CD4-positive, alpha-beta T cell treated with Interleukin-17A for 4 hours (primary cell): ENCODE measurements around the gene SLC6A18.

Experiments used
- DNase-seq: peaks from one replicate; pipeline ENCODE4 v3.0.0-alpha.2; 2020; ENCODE audit warnings: mixed read lengths

Gene SLC6A18

GRCh38 chr5:1187234-1187949 is 37.8 kb upstream of the SLC6A18 start:
- DNase-seq = no peak

- no peak for DNase-seq
Observed at GRCh38 chr5:1187950-1188334, 37.2 kb upstream of the SLC6A18 start.

DNA sequence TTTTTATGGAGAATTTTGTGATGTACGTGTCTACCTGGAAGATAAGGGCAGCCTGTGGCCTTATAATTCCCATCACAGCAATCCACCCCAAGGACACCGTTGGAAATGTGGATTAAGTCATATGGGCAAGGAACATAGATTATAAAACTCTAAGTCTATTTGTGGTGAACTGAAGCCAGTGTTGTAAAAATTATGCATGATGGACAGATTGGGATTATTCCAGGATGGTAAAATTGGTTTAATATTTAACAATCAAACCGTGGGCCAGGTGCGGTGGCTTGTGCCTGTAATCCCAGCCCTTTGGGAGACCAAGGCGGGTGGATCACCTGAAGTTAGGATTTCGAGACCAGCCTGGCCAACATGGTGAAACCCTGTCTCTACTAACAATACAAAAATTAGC is 36.7 kb upstream of the SLC6A18 start:
- DNase-seq = no peak

- DNase-seq = no peak
Observed at GRCh38 chr5:1189269-1189668, 35.9 kb upstream of the SLC6A18 start.

DNA sequence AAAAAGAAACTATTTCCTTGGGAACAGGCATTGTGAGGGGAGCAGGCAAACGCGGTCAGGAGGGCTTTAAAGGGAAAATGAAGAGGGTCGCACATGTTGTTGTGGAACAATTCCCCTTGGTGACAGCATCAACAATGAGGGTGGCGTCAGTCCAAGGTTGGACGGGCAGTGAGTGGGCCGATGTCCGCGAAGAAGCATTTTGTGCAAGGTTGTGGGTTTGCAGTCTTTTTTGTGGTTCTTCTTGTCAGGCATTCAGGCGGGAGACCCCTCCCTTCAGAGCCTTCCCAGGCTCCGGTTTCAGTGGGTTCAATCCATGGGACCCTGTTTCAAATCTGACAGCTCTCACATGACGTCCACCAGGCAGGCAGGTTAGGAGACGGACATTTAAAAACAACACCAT is 34.9 kb upstream of the SLC6A18 start:
- DNase-seq = no peak

DNA sequence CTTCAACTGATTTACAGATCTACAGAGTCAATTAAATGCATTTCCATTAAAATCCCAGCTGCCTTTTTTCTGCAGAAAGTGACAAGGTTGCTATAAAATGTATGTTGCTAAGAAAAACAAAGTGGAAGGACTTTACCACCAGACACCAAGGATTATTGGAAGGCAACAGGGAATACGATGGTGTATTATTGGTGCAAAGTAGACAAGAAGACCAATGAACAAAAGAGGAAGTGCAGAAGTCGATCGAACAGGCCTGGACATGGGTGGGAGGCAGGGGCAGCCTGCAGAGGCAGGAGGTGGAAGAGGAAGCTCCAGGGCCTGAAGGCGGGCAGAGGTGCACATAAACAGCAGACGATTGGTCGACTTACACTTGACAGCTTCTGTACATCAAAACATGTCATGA is 34.3 kb upstream of the SLC6A18 start:
- no peak for DNase-seq

GRCh38 chr5:1192971-1193590 is 32.1 kb upstream of the SLC6A18 start:
- no peak for DNase-seq

DNA sequence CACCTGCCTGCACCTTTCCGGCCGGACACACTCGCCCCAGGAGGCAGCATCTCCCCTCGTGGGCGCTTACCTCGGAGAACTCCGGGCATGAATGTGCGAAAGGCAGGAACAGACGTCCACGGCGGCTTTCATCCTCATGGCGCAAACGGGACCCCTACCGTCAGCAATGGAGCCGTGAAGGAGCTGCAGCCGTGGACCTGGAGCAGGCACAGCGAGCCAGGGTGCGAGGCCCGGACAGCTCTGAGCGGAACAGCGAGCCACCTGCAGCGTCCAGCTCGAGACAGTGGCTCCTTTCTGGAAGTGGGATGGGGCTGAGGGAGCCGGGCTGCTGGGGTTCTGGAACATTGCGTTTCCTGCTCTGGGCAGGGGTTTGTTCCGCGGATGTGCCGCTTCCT is 31.6 kb upstream of the SLC6A18 start:
- DNase-seq = no peak

DNA sequence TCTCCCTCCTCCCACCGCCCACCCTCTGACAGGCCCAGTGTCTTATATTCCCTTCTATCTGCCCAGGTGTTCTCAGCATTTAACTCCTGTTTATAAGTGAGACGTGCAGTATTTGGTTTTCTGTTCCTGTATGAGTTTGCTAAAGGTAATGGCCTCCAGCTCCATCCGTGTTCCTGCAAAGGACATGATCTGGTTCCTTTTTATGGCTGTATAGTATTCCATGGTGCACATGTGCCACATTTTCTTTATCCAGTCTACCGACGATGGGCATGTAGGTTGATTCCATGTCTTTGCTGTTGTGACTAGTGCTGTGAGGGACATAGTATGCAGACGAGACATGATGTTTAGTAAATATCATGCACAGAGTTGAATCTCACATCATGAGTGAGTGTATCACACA is 30.8 kb upstream of the SLC6A18 start:
- no peak for DNase-seq

- DNase-seq = no peak
Observed at GRCh38 chr5:1195439-1195838, 29.7 kb upstream of the SLC6A18 start.

- DNase-seq = no peak
Observed at GRCh38 chr5:1195916-1196315, 29.3 kb upstream of the SLC6A18 start.

GRCh38 chr5:1196562-1196961 is 28.6 kb upstream of the SLC6A18 start:
- DNase-seq = no peak

- DNase-seq = no peak
Observed at GRCh38 chr5:1197876-1198666, 27.1 kb upstream of the SLC6A18 start.

- DNase-seq = no peak
Observed at GRCh38 chr5:1199340-1199648, 25.9 kb upstream of the SLC6A18 start.

- DNase-seq = no peak
Observed at GRCh38 chr5:1199649-1200494, 25.3 kb upstream of the SLC6A18 start.

DNA sequence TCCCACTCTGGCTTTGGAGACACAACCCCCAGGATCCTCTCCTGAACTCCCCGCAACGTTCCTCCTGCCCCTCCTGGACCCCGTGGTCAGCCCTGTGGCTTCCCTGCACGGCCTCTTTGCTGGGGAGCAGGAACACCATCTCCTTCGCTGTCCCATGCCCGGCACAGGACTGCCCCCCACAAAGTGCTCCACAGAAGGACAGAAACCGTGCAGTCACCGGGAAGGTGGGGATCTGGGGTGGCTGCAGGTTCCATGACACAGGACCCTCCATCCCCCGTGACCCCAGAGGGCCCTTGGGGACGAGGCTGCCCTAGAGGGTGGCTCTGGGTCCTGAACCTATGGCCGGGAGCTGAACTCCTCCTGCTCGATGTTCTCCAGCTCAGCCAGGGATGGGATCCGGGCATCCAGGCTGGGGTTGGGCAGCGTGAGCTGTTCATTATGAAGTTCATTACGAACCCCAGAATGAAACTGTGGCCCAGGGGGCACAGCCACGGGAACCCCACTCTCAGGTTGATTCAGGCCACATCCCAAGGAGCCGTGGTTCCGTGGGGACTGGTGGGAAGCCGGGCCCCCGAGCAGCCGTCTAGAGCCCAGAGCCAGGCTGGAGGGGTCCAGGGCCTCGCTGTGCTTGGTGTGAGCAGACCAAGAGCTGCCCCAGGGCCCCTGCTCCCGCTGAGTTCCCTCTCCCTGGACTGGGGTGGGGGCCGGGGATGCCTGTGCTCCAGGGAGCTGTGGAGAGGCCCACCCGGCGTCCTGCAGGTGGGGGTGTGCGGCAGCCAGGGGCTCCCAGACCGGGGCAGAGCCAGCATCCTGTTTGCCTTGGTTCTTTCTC is 24.5 kb upstream of the SLC6A18 start:
- DNase-seq = no peak

DNA sequence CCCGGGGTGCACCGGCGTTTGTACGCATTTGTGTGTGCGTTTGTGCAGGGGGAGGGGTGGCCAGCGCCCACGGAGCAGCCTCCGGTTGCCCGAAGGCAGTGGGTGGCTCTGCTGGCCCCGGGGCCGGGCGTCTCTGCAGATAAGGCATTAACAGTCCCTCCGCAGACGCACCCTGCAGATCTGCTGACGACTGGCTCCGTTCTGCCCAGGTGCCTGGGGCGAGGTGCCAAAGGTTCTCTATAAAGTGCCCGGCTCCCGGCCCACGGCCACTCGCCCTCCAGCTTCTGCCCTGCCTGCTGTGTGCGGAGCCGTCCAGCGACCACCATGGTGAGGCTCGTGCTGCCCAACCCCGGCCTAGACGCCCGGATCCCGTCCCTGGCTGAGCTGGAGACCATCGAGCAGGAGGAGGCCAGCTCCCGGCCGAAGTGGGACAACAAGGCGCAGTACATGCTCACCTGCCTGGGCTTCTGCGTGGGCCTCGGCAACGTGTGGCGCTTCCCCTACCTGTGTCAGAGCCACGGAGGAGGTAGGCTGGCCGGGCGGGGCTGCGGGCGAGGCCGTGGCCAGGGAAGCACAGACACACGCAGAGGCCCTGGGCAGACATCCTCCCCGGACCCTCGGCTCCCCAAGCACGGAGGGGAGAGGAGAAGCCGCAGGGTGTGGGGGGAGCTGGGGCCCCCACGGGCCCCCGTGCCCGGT is 23.7 kb upstream of the SLC6A18 start, which contains the start of gene SLC6A19:
Gene SLC6A19, plus strand, starts transcription at position 269 of the 699 bp plus-strand sequence. Its CDS starts 56 bp downstream, at position 325.
- no peak for DNase-seq

DNA sequence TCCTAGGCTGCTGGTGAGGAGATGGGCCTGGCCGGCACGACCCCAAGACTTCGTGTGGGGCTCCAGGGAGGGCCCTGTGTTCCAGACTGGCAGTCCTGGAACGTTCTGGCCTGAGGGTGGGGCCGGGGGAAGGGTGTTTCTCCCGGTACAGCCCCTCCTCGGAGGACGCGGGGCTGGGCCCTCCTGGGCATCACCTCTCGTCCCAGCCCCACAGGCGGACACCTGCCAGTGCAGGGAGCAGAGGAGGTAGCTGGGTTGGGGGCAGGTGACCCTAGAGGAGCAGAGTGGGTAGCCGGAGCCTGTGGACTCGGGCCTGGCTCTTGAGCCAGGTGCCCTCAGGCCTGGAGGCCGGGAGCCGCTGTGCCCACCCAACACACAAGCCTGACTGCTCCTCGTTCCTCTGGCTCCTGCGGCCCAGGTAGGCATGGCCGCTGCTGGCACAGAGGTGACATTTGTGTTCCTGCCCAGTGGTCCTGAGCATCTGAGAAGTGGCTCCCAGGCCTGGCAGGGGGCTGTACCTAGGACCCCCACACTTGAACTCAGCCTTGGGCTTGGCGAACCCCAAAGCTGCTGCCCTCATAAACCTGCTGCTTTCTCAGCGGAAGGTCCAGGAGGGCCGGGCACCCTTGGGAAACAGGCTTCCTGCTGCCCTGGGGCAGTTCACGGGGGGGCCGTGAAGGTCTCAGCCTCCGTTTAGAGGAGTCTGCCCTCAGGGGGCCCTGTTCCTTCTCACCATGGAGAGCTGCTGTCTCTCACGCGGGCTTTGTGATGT is 23.0 kb upstream of the SLC6A18 start:
- no peak for DNase-seq

- DNase-seq = no peak
Observed at GRCh38 chr5:1202798-1203185, 22.4 kb upstream of the SLC6A18 start.

GRCh38 chr5:1203311-1203967 is 21.7 kb upstream of the SLC6A18 start:
- DNase-seq = no peak
